GM21717 (cell line): ENCODE results near the gene LIN54.
"Not testable (repeated sequence)": the region's sequence is repeated elsewhere in the genome, so short reads cannot be mapped to it uniquely, and the experiment has no call there.

Experiments used
- ATAC-seq: cut with Tn5 transposase; IDR thresholded peaks from one replicate; pipeline ENCODE4 v1.9.1; 2021; ENCODE audit warnings: mild to moderate bottlenecking, moderate library complexity; ENCODE audit not compliant: unreplicated experiment

Gene LIN54

GRCh38 chr4:83010522-83011318, at the start of gene LIN54:
Gene LIN54 (minus strand): TSS chr4:83010823. CDS start chr4:82984844, 25,979 bp downstream.
- ATAC-seq: peak; percentile 45

- no peak for ATAC-seq
Observed at GRCh38 chr4:83054928-83055327, 44.3 kb upstream of the LIN54 start.

GRCh38 chr4:83048781-83049180, 38.2 kb upstream of the LIN54 start:
- ATAC-seq: not testable (repeated sequence)

- ATAC-seq: no peak
Observed at GRCh38 chr4:83046693-83047473, 36.3 kb upstream of the LIN54 start.

- ATAC-seq: no peak
Observed at GRCh38 chr4:83043801-83044407, 33.3 kb upstream of the LIN54 start.

GRCh38 chr4:83043157-83043556, 32.5 kb upstream of the LIN54 start:
- ATAC-seq: not testable (repeated sequence)

GRCh38 chr4:83040269-83040668, 29.6 kb upstream of the LIN54 start:
- ATAC-seq: no peak

- ATAC-seq: no peak
Observed at GRCh38 chr4:83036991-83037665, 26.5 kb upstream of the LIN54 start.

GRCh38 chr4:83034630-83035494, 24.2 kb upstream of the LIN54 start, which contains the start of gene COPS4:
Gene COPS4 (plus strand): TSS chr4:83035183. CDS start chr4:83035225, 42 bp downstream.
- ATAC-seq: peak; percentile 99

GRCh38 chr4:83029688-83030087, 19.1 kb upstream of the LIN54 start:
- ATAC-seq: no peak

GRCh38 chr4:83028976-83029375, 18.4 kb upstream of the LIN54 start:
- no peak for ATAC-seq

- no peak for ATAC-seq
Observed at GRCh38 chr4:83025563-83025962, 14.9 kb upstream of the LIN54 start.

GRCh38 chr4:83024233-83024632, 13.6 kb upstream of the LIN54 start:
- no peak for ATAC-seq

- not testable (repeated sequence) for ATAC-seq
Observed at GRCh38 chr4:83023599-83023998, 13.0 kb upstream of the LIN54 start.

GRCh38 chr4:83022724-83023450, 12.3 kb upstream of the LIN54 start:
- no peak for ATAC-seq

GRCh38 chr4:83019794-83020494, 9.3 kb upstream of the LIN54 start:
- no peak for ATAC-seq

GRCh38 chr4:83013902-83014301, 3.3 kb upstream of the LIN54 start:
- ATAC-seq: no peak

GRCh38 chr4:83013420-83013867, 2.8 kb upstream of the LIN54 start:
- ATAC-seq: no peak
